ENCODE results near the gene CHST12.

The CHST12 gene

DNA sequence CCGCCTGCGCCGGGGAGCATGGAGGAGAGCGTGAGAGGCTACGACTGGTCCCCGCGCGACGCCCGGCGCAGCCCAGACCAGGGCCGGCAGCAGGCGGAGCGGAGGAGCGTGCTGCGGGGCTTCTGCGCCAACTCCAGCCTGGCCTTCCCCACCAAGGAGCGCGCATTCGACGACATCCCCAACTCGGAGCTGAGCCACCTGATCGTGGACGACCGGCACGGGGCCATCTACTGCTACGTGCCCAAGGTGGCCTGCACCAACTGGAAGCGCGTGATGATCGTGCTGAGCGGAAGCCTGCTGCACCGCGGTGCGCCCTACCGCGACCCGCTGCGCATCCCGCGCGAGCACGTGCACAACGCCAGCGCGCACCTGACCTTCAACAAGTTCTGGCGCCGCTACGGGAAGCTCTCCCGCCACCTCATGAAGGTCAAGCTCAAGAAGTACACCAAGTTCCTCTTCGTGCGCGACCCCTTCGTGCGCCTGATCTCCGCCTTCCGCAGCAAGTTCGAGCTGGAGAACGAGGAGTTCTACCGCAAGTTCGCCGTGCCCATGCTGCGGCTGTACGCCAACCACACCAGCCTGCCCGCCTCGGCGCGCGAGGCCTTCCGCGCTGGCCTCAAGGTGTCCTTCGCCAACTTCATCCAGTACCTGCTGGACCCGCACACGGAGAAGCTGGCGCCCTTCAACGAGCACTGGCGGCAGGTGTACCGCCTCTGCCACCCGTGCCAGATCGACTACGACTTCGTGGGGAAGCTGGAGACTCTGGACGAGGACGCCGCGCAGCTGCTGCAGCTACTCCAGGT lies 29.7 kb downstream of the CHST12 start:
- TF ChIP-seq, protein P1, sequence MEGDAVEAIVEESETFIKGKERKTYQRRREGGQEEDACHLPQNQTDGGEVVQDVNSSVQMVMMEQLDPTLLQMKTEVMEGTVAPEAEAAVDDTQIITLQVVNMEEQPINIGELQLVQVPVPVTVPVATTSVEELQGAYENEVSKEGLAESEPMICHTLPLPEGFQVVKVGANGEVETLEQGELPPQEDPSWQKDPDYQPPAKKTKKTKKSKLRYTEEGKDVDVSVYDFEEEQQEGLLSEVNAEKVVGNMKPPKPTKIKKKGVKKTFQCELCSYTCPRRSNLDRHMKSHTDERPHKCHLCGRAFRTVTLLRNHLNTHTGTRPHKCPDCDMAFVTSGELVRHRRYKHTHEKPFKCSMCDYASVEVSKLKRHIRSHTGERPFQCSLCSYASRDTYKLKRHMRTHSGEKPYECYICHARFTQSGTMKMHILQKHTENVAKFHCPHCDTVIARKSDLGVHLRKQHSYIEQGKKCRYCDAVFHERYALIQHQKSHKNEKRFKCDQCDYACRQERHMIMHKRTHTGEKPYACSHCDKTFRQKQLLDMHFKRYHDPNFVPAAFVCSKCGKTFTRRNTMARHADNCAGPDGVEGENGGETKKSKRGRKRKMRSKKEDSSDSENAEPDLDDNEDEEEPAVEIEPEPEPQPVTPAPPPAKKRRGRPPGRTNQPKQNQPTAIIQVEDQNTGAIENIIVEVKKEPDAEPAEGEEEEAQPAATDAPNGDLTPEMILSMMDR (IDR thresholded peaks at IDR 0.05; ENCODE audit: unreplicated experiment in 3 of 3): no peak
- H3K4me3 Mint-ChIP-seq: no peak overlapping the region
- H3K9me3 Mint-ChIP-seq: peaks cover 19% of the 10 kb centered on the region
- H3K4me1 Mint-ChIP-seq: no peaks in the 10 kb centered on the region
- peaks cover 4% of the 10 kb centered on the region for H3K27me3 Mint-ChIP-seq (ENCODE audit: low read depth)
- H3K27ac Mint-ChIP-seq: no peak overlapping the region
- H3K36me3 Mint-ChIP-seq (ENCODE audit: low read depth): peaks cover 58% of the 10 kb centered on the region

DNA sequence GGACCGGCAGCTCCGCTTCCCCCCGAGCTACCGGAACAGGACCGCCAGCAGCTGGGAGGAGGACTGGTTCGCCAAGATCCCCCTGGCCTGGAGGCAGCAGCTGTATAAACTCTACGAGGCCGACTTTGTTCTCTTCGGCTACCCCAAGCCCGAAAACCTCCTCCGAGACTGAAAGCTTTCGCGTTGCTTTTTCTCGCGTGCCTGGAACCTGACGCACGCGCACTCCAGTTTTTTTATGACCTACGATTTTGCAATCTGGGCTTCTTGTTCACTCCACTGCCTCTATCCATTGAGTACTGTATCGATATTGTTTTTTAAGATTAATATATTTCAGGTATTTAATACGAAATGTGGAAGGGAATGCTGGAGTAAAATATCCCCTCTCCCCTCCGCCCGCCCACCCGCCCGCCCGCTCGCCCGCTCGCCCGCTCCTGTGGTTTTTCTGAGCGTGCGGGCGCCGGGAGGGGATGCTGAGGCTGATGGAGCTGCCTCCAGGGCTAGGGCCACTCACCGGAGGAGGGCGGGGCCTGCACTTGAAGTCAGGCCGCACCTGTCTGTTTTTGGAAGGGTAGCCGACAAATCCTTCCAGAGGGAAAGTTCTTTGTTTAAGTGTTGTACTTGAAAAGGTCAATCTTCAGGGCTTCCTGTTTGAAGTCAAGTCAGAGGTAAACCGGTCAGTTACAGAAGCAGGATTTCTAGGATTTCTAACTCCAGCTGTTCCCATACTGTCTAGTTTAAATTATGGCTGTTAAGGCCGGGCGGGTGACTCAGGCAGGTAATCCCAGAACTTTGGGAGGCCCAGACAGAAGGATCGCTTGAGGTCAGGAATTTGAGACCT lies 30.5 kb downstream of the CHST12 start:
- peaks cover 16% of the 10 kb centered on the region for H3K9me3 Mint-ChIP-seq
- H3K27me3 Mint-ChIP-seq (ENCODE audit: low read depth): peaks cover 4% of the 10 kb centered on the region
- TF ChIP-seq, protein P1 (IDR thresholded peaks at IDR 0.05; ENCODE audit: unreplicated experiment in 3 of 3): no peak
- no peak overlapping the region for H3K27ac Mint-ChIP-seq
- H3K4me1 Mint-ChIP-seq: peaks cover 3% of the 10 kb centered on the region
- H3K36me3 Mint-ChIP-seq (ENCODE audit: low read depth): peaks cover 58% of the 10 kb centered on the region
- no peak overlapping the region for H3K4me3 Mint-ChIP-seq

DNA sequence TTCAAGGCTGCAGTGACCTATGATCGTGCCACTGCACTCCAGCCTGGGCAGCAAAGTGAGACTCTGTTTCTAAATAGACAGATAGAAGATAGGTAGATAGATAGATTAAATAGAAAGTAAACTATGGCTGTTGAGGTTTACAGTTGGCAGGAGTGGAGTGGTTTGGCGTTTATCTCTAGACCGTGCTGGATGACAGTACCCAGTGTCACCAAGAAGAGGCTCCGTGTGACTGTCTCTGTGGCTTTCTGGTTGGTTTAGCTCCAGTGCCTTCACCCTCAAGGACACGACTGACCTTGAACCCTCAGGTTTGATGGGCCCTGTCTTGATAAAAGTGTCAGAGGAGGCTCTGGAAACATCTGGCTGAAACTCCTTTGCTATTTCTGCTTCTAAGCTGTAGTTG lies 31.7 kb downstream of the CHST12 start:
- TF ChIP-seq, protein P1 (IDR thresholded peaks at IDR 0.05; ENCODE audit: unreplicated experiment in 3 of 3): no peak
- H3K4me1 Mint-ChIP-seq: peaks cover 7% of the 10 kb centered on the region
- H3K4me3 Mint-ChIP-seq: no peak overlapping the region
- no peak overlapping the region for H3K27ac Mint-ChIP-seq
- peaks cover 50% of the 10 kb centered on the region for H3K36me3 Mint-ChIP-seq (ENCODE audit: low read depth)
- H3K9me3 Mint-ChIP-seq: peaks cover 9% of the 10 kb centered on the region
- H3K27me3 Mint-ChIP-seq (ENCODE audit: low read depth): peaks cover 4% of the 10 kb centered on the region

DNA sequence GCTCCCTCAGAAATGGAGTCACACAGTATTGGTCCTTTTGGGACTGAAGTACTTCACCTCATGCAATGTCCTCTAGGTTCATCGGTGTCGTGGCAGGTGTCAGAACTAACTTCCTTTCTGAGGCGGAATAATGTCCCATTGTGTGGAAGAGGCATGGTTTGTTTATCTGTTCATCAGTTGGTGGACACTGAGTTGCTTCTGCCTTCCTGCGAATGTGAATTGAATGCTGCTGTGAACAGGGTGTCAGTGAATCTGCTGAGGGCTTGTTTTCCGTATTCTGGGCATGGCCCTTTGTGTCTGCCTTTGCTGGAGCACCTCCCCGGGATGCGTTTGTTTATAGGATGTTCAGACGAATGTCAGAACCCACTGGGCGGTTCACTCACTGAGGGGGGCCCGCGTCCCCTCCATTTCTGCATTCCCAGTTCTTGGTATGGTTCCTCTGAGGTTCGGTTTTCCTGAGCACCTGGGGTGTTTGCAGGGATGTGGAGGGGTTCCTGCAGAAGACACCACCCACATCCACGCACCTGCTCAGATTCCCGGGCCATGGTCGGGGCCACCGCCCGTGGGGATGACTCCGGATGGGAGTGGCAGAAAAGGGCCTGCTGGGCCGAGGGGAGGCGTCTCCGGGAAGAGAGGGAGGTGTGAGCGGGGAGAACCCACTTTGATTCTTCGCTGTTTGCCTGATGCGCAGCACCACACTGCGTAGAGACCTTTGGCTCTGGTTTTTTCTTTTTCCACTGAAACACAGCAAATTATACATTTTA lies 33.1 kb downstream of the CHST12 start:
- TF ChIP-seq, protein P1 (IDR thresholded peaks at IDR 0.05; ENCODE audit: unreplicated experiment in 3 of 3): no peak
- Mint-ChIP-seq H3K9me3 (peaks cover 2% of the 10 kb centered on the region), H3K27ac (no peak overlapping the region), H3K27me3 (ENCODE audit: low read depth) (peaks cover 4% of the 10 kb centered on the region), H3K4me3 (no peak overlapping the region), H3K36me3 (ENCODE audit: low read depth) (peaks cover 43% of the 10 kb centered on the region), H3K4me1 (peaks cover 15% of the 10 kb centered on the region)

DNA sequence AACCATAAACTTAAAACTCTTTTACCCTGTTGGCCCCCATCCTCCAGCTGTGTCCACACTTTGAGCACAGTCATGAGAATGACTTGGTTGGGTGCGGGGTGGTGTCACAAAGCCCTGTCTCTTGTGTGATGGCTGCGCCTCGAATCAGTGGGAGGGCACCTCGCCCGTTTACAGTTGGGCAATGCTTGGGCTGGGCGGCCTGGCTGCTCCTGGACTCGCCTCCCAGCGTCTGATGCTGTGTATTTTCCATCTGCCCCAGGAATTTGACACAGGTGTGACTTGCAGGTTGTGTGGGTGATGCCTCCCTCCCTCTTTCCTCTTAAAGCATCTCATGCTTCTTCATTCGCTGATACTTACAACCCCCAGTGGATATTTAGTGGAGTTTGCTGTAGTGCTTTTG lies 33.7 kb downstream of the CHST12 start:
- H3K9me3 Mint-ChIP-seq: no peaks in the 10 kb centered on the region
- no peak overlapping the region for H3K4me3 Mint-ChIP-seq
- TF ChIP-seq, protein P1 (IDR thresholded peaks at IDR 0.05; ENCODE audit: unreplicated experiment in 3 of 3): no peak
- H3K27ac Mint-ChIP-seq: no peak overlapping the region
- H3K27me3 Mint-ChIP-seq (ENCODE audit: low read depth): peaks cover 4% of the 10 kb centered on the region
- peaks cover 37% of the 10 kb centered on the region for H3K36me3 Mint-ChIP-seq (ENCODE audit: low read depth)
- peaks cover 15% of the 10 kb centered on the region for H3K4me1 Mint-ChIP-seq

Measured in nephron (organoid).